ENCODE measurements around the gene ARSG.

DNA sequence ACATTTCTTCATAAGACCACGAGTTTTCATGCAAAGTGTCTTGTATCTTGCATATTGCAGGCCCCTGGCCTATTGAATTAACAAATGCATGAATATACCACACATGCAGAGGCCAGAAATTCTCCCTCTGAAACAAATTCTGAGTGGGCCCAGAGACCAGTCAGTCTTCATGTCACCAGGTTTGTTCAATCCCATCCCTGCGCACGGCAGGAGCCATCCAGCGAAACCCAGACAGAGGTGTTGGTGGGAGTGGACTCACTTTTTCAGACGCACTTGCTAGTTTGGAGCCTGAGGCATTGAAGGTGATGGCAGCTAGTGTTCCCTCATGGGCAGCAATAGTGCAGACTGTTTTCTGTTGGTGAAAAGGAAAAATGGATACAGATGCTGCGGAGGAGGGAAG is 144.1 kb downstream of the ARSG start:
- TF ChIP-seq, protein P1, sequence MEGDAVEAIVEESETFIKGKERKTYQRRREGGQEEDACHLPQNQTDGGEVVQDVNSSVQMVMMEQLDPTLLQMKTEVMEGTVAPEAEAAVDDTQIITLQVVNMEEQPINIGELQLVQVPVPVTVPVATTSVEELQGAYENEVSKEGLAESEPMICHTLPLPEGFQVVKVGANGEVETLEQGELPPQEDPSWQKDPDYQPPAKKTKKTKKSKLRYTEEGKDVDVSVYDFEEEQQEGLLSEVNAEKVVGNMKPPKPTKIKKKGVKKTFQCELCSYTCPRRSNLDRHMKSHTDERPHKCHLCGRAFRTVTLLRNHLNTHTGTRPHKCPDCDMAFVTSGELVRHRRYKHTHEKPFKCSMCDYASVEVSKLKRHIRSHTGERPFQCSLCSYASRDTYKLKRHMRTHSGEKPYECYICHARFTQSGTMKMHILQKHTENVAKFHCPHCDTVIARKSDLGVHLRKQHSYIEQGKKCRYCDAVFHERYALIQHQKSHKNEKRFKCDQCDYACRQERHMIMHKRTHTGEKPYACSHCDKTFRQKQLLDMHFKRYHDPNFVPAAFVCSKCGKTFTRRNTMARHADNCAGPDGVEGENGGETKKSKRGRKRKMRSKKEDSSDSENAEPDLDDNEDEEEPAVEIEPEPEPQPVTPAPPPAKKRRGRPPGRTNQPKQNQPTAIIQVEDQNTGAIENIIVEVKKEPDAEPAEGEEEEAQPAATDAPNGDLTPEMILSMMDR (IDR thresholded peaks at IDR 0.05; ENCODE audit: extremely low read depth in 1 of 2, insufficient read depth in 1 of 2, low read depth in 1 of 2, low read length in 2 of 2): no peak
- no peak for TF ChIP-seq POLR2A (IDR thresholded peaks at IDR 0.05; ENCODE audit: low read depth, low read length)
- TF ChIP-seq GATA2 (IDR thresholded peaks at IDR 0.05; ENCODE audit: insufficient read depth, insufficient read length, low read depth, low read length): no peak
- TF ChIP-seq EZH2 (IDR thresholded peaks at IDR 0.05; ENCODE audit: borderline replicate concordance, low read depth, low read length, severe bottlenecking): no peak
- TF ChIP-seq FOS (IDR thresholded peaks at IDR 0.05; ENCODE audit: borderline replicate concordance, insufficient read depth, low read length): no peak
- TF ChIP-seq, protein P2, sequence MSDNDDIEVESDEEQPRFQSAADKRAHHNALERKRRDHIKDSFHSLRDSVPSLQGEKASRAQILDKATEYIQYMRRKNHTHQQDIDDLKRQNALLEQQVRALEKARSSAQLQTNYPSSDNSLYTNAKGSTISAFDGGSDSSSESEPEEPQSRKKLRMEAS (IDR thresholded peaks at IDR 0.05; ENCODE audit: insufficient read depth, insufficient read length): no peak
- no peak for TF ChIP-seq POLR2AphosphoS5 (IDR thresholded peaks at IDR 0.05; ENCODE audit: insufficient read depth, low read depth, low read length)
- no peak for TF ChIP-seq MYC (IDR thresholded peaks at IDR 0.05; ENCODE audit: low read depth, low read length)
